ENCODE data around the gene OVOL1.
A peak's percentile ranks its signal among the peaks of the same experiment; 100 is the strongest.
"Not testable (repeated sequence)": the region's sequence is repeated elsewhere in the genome, so short reads cannot be mapped to it uniquely, and the experiment has no call there.

Gene OVOL1

GRCh38 chr11:65816696-65817095 is 29.8 kb downstream of the OVOL1 start:
- DNase-seq (ENCODE audit: low read depth), result no peak

GRCh38 chr11:65817312-65817834 is 30.5 kb downstream of the OVOL1 start:
- no peak for DNase-seq (ENCODE audit: low read depth)

- peak; percentile 98 for DNase-seq (ENCODE audit: low read depth)
Measured at GRCh38 chr11:65817835-65818680, 31.2 kb downstream of the OVOL1 start.

GRCh38 chr11:65821107-65821506 is 34.2 kb downstream of the OVOL1 start:
- no peak for DNase-seq (ENCODE audit: low read depth)

- no peak for DNase-seq (ENCODE audit: low read depth)
Measured at GRCh38 chr11:65822776-65823528, 36.1 kb downstream of the OVOL1 start.

GRCh38 chr11:65826984-65827735 is 40.3 kb downstream of the OVOL1 start:
- no peak for DNase-seq (ENCODE audit: low read depth)

- no peak for DNase-seq (ENCODE audit: low read depth)
Measured at GRCh38 chr11:65829459-65829858, 42.6 kb downstream of the OVOL1 start.

GRCh38 chr11:65832231-65832630 is 45.4 kb downstream of the OVOL1 start:
- DNase-seq (ENCODE audit: low read depth), result not testable (repeated sequence)

- DNase-seq (ENCODE audit: low read depth), result peak; percentile 93
Measured at GRCh38 chr11:65833297-65834030, 46.6 kb downstream of the OVOL1 start, which contains the start of gene SNX32. TSS of gene SNX32 (plus strand) at chr11:65833963. CDS start at chr11:65834066, 103 bp downstream.

- DNase-seq (ENCODE audit: low read depth), result no peak
Measured at GRCh38 chr11:65834202-65834601, 47.3 kb downstream of the OVOL1 start.

- no peak for DNase-seq (ENCODE audit: low read depth)
Measured at GRCh38 chr11:65842144-65842543, 55.3 kb downstream of the OVOL1 start.

GRCh38 chr11:65843811-65844210 is 56.9 kb downstream of the OVOL1 start:
- DNase-seq (ENCODE audit: low read depth), result no peak

- DNase-seq (ENCODE audit: low read depth), result no peak
Measured at GRCh38 chr11:65844231-65844872, 57.5 kb downstream of the OVOL1 start.
